Keratinocyte (primary cell): ENCODE measurements around the gene PLS1. TPM values are rescaled to one million over a fixed set of nuclear protein-coding genes. Genes with fewer than 3 reads are reported as not detected.

Experiments
- DNase-seq: peaks from one replicate; pipeline ENCODE4 v3.0.0-alpha.2; 2011; ENCODE audit warnings: low read depth, missing footprints, low spot score
- FAIRE-seq: peaks from 2 replicates; lab custom pipeline; 2011; peaks lifted over from hg19 to GRCh38; lab: Jason Lieb, UNC
- H2AFZ ChIP-seq: 2 replicates; pipeline ENCODE4 v1.6.0; 2012; ENCODE audit warnings: low read length, control low read depth, inconsistent platforms; ENCODE audit not compliant: control insufficient read depth
- H3K27ac ChIP-seq: 2 replicates; pipeline ENCODE4 v1.5.1; 2011; ENCODE audit warnings: low read length; ENCODE audit not compliant: control insufficient read depth, insufficient read depth
- H3K27me3 ChIP-seq: 3 replicates; pipeline ENCODE4 v1.6.0; 2011; ENCODE audit warnings: low read length; ENCODE audit not compliant: control insufficient read depth, insufficient read depth; ENCODE audit errors: extremely low read depth
- H3K36me3 ChIP-seq, 2 experiments: 2 replicates in 1 of 2; 3 replicates in 1 of 2; pipeline ENCODE4 v1.5.1; 2011; ENCODE audit warnings: low read length in 2 of 2, mild to moderate bottlenecking in 1 of 2; ENCODE audit not compliant: control insufficient read depth in 2 of 2, insufficient read depth in 2 of 2; ENCODE audit errors: extremely low read depth in 1 of 2
- H3K4me1 ChIP-seq: 3 replicates; pipeline ENCODE4 v1.5.1; 2011; ENCODE audit warnings: low read length; ENCODE audit not compliant: control insufficient read depth, insufficient read depth; ENCODE audit errors: extremely low read depth
- H3K4me2 ChIP-seq: 3 replicates; pipeline ENCODE4 v1.6.0; 2011; ENCODE audit warnings: low read depth, low read length; ENCODE audit not compliant: control insufficient read depth, insufficient read depth; ENCODE audit errors: extremely low read depth
- H3K4me3 ChIP-seq, 3 experiments: fragments of 200-600 bp in 1 of 3; sonication (generic) in 1 of 3; 2 replicates in 2 of 3; 3 replicates in 1 of 3; pipeline ENCODE4 v1.5.1; 2011 to 2016; ENCODE audit warnings: low read length in 3 of 3, mild to moderate bottlenecking in 3 of 3, control low read depth in 2 of 3, inconsistent platforms in 1 of 3, low read depth in 1 of 3, mixed read lengths in 1 of 3, mixed run types in 1 of 3, moderate library complexity in 1 of 3; ENCODE audit not compliant: control insufficient read depth in 2 of 3, insufficient read depth in 2 of 3; ENCODE audit errors: extremely low read depth in 1 of 3
- H3K79me2 ChIP-seq: 2 replicates; pipeline ENCODE4 v1.6.0; 2012; ENCODE audit warnings: low read length; ENCODE audit not compliant: control insufficient read depth, insufficient read depth
- H3K9ac ChIP-seq: 3 replicates; pipeline ENCODE4 v1.6.0; 2011; ENCODE audit warnings: low read length; ENCODE audit not compliant: control insufficient read depth, insufficient read depth; ENCODE audit errors: extremely low read depth
- H3K9me1 ChIP-seq: 3 replicates; pipeline ENCODE4 v1.6.0; 2011; ENCODE audit warnings: low read length; ENCODE audit not compliant: control insufficient read depth, insufficient read depth; ENCODE audit errors: extremely low read depth
- H3K9me3 ChIP-seq: 2 replicates; pipeline ENCODE4 v1.5.1; 2012; ENCODE audit warnings: low read depth, low read length; ENCODE audit not compliant: control insufficient read depth
- H4K20me1 ChIP-seq: 3 replicates; pipeline ENCODE4 v1.6.0; 2011; ENCODE audit warnings: low read length; ENCODE audit not compliant: control insufficient read depth, insufficient read depth; ENCODE audit errors: extremely low read depth
- EZH2 ChIP-seq: IDR thresholded peaks from one replicate; pipeline ENCODE4 v1.6.1; 2012; ENCODE audit warnings: inconsistent platforms, mild to moderate bottlenecking, low read length, moderate library complexity
- dilution Hi-C: fragments of 300-500 bp; cut with MboI; formaldehyde crosslinking; loops from one replicate; pipeline ENCODE4 v1.7.0; 2020; ENCODE audit warnings: low sequenced_read_pairs; ENCODE audit not compliant: extremely low pct_ligation_motif_present
- polyA plus RNA-seq, 5 experiments: library from polyadenylated mRNA; depleted of rRNA in 3 of 5; stranded (reverse) in 3 of 5; stranded (forward) in 1 of 5; unstranded in 1 of 5; fragments of >200 nt; gene quantifications; 1 replicate in 1 of 5; 2 replicates in 3 of 5; 3 replicates in 1 of 5; pipeline versions ENCODE4 v1.2.1 to v1.2.3, GENCODE V29; 2011 to 2012; ENCODE audit warnings: missing spikeins in 2 of 5, low read depth in 1 of 5, low replicate concordance in 1 of 5
- TF ChIP-seq, protein P1 (sequence below), 3 experiments: IDR thresholded peaks in 1 of 3; conservative IDR thresholded peaks in 1 of 3; optimal IDR thresholded peaks in 1 of 3; 2 replicates in 2 of 3; 3 replicates in 1 of 3; pipeline versions ENCODE3 to v1.5.1; 2011; ENCODE audit warnings: low read length in 3 of 3, mild to moderate bottlenecking in 3 of 3, moderate library complexity in 2 of 3, control low read depth in 1 of 3, inconsistent platforms in 1 of 3; ENCODE audit not compliant: insufficient read depth in 2 of 3; ENCODE audit errors: extremely low read depth in 1 of 3

PLS1 gene
- polyA plus RNA-seq, 1 donor (not counting 4 experiments of a cell fraction or from before 2014, with no cell fraction given) = 13.9 TPM

DNA sequence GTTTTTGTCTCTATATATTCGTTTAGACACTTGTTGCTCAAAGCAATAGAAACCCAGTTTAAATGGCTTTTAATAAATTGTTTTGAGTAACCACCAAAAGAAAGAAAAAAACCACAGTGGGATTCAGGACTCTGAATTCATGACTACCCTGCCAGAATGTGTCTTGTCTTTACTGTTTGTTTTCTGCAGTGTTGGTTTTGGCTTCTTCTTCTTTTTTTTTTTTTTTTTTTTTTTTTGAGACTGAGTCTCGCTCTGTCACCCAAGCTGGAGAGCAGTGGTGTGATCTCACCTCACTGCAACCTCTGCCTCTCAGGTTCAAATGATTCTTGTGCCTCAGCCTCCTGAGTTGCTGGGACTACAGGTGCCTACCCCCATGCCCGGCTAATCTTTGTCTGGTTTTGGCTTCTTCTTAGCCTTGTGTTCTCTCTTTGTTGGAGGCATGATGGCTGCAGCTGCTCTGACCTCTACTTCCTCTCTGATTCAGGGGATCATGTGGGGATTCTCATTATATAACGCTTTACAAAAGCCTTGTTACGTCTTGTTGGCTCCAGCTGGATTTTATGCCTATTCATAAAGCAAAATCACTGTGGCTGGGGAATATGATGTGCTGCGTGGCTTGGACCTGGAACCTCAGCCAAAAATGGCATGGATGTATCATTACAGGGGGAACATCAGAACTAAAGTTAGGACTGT is 54.0 kb downstream of the PLS1 start:
- no peak for FAIRE-seq
- no peak for TF ChIP-seq EZH2
- Histone ChIP-seq H3K9me3 (no peaks in the 10 kb centered on the region), H3K9me1 (no peaks in the 10 kb centered on the region), H3K79me2 (no peaks in the 10 kb centered on the region), H3K9ac (no peak overlapping the region), H3K27me3 (no peaks in the 10 kb centered on the region), H3K36me3 (no peaks in the 10 kb centered on the region), H3K4me1 (peaks cover 31% of the 10 kb centered on the region), H4K20me1 (no peaks in the 10 kb centered on the region), H3K4me3 (no peak overlapping the region), H2AFZ (no peak overlapping the region), H3K4me2 (no peak overlapping the region), H3K27ac (no peak overlapping the region)
- dilution Hi-C loops = no loop called here
- DNase-seq = no peak

- TF ChIP-seq EZH2 = no peak
- TF ChIP-seq, protein P1, sequence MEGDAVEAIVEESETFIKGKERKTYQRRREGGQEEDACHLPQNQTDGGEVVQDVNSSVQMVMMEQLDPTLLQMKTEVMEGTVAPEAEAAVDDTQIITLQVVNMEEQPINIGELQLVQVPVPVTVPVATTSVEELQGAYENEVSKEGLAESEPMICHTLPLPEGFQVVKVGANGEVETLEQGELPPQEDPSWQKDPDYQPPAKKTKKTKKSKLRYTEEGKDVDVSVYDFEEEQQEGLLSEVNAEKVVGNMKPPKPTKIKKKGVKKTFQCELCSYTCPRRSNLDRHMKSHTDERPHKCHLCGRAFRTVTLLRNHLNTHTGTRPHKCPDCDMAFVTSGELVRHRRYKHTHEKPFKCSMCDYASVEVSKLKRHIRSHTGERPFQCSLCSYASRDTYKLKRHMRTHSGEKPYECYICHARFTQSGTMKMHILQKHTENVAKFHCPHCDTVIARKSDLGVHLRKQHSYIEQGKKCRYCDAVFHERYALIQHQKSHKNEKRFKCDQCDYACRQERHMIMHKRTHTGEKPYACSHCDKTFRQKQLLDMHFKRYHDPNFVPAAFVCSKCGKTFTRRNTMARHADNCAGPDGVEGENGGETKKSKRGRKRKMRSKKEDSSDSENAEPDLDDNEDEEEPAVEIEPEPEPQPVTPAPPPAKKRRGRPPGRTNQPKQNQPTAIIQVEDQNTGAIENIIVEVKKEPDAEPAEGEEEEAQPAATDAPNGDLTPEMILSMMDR (optimal IDR thresholded peaks at IDR 0.05 in 1 of 3, IDR thresholded peaks at IDR 0.05 in 1 of 3, conservative IDR thresholded peaks at IDR 0.05 in 1 of 3; ENCODE audit: extremely low read depth in 1 of 3, insufficient read depth in 2 of 3, low read length in 3 of 3) = no peak
- H3K9ac ChIP-seq = no peak overlapping the region
- no peak overlapping the region for H2AFZ ChIP-seq
- no peaks in the 10 kb centered on the region for H3K9me1 ChIP-seq
- H3K27me3 ChIP-seq = no peaks in the 10 kb centered on the region
- FAIRE-seq (no peak), DNase-seq (no peak)
- peaks cover 15% of the 10 kb centered on the region for H3K4me1 ChIP-seq
- no peak overlapping the region for H3K4me3 ChIP-seq
- no peak overlapping the region for H3K4me2 ChIP-seq
- no peaks in the 10 kb centered on the region for H3K79me2 ChIP-seq
- H3K27ac ChIP-seq = no peak overlapping the region
- H3K36me3 ChIP-seq = no peaks in the 10 kb centered on the region
- no peaks in the 10 kb centered on the region for H4K20me1 ChIP-seq
- no peaks in the 10 kb centered on the region for H3K9me3 ChIP-seq
- dilution Hi-C loops = no loop called here
Observed at GRCh38 chr3:142651711-142652110, 55.5 kb downstream of the PLS1 start.
